Mononuclear cell (primary cell): ENCODE measurements around the gene PIEZO1. TPM values are rescaled to one million over a fixed set of nuclear protein-coding genes. Genes with fewer than 3 reads are reported as not detected.
A peak's percentile ranks its signal among the peaks of the same experiment; 100 is the strongest.

Source experiments
- H3K27me3 ChIP-seq: 2 replicates; pipeline ENCODE4 v1.6.0; 2011; ENCODE audit warnings: low read length, control low read depth; ENCODE audit not compliant: insufficient read depth
- H3K4me1 ChIP-seq: 2 replicates; pipeline ENCODE4 v1.5.1; 2011; ENCODE audit warnings: mild to moderate bottlenecking, low read length, control low read depth; ENCODE audit not compliant: insufficient read depth
- H3K4me3 ChIP-seq: 2 replicates; pipeline ENCODE4 v1.5.1; 2011; ENCODE audit warnings: mild to moderate bottlenecking, low read length, moderate library complexity
- H3K9me3 ChIP-seq: 2 replicates; pipeline ENCODE4 v1.5.1; 2011; ENCODE audit warnings: low read depth, mild to moderate bottlenecking, control low read depth, low read length
- total RNA-seq: library from RNA; depleted of rRNA; stranded (reverse); fragments of >200 nt; gene quantifications from one replicate; pipeline ENCODE4 v1.2.3, GENCODE V29; 2012

Gene PIEZO1
- total RNA-seq, 1 donor, result 54.5 TPM

- Histone ChIP-seq H3K27me3 (no peaks in the 10 kb centered on the region), H3K4me1 (peaks cover 58% of the 10 kb centered on the region), H3K4me3 (peak overlapping the region; percentile 77), H3K9me3 (no peaks in the 10 kb centered on the region)
Measured at GRCh38 chr16:88686062-88686438, 99.0 kb downstream of the PIEZO1 start.

- H3K9me3 ChIP-seq, result no peaks in the 10 kb centered on the region
- no peaks in the 10 kb centered on the region for H3K27me3 ChIP-seq
- H3K4me3 ChIP-seq, result peak overlapping the region; percentile 77
- H3K4me1 ChIP-seq, result peaks cover 60% of the 10 kb centered on the region
Measured at GRCh38 chr16:88685156-88686061, 99.6 kb downstream of the PIEZO1 start.

- no peaks in the 10 kb centered on the region for H3K27me3 ChIP-seq
- H3K4me3 ChIP-seq, result no peak overlapping the region
- H3K9me3 ChIP-seq, result no peaks in the 10 kb centered on the region
- peaks cover 67% of the 10 kb centered on the region for H3K4me1 ChIP-seq
Measured at GRCh38 chr16:88684569-88685155, 100.4 kb downstream of the PIEZO1 start.

- Histone ChIP-seq H3K4me1 (peaks cover 63% of the 10 kb centered on the region), H3K9me3 (no peaks in the 10 kb centered on the region), H3K4me3 (no peak overlapping the region), H3K27me3 (no peaks in the 10 kb centered on the region)
Measured at GRCh38 chr16:88681709-88682451, 103.1 kb downstream of the PIEZO1 start.

- Histone ChIP-seq H3K9me3 (no peaks in the 10 kb centered on the region), H3K4me1 (peaks cover 59% of the 10 kb centered on the region), H3K27me3 (no peaks in the 10 kb centered on the region), H3K4me3 (no peak overlapping the region)
Measured at GRCh38 chr16:88681084-88681680, 103.8 kb downstream of the PIEZO1 start.

- Histone ChIP-seq H3K4me3 (no peak overlapping the region), H3K27me3 (no peaks in the 10 kb centered on the region), H3K4me1 (peaks cover 56% of the 10 kb centered on the region), H3K9me3 (no peaks in the 10 kb centered on the region)
Measured at GRCh38 chr16:88680554-88681083, 104.4 kb downstream of the PIEZO1 start.

- Histone ChIP-seq H3K27me3 (no peaks in the 10 kb centered on the region), H3K4me1 (peaks cover 34% of the 10 kb centered on the region), H3K4me3 (no peak overlapping the region), H3K9me3 (no peaks in the 10 kb centered on the region)
Measured at GRCh38 chr16:88678224-88678979, 106.6 kb downstream of the PIEZO1 start.

GRCh38 chr16:88677721-88678120 lies 107.3 kb downstream of the PIEZO1 start:
- Histone ChIP-seq H3K9me3 (no peaks in the 10 kb centered on the region), H3K4me3 (no peak overlapping the region), H3K4me1 (peaks cover 30% of the 10 kb centered on the region), H3K27me3 (no peaks in the 10 kb centered on the region)

GRCh38 chr16:88676502-88677242 lies 108.3 kb downstream of the PIEZO1 start:
- Histone ChIP-seq H3K4me1 (peaks cover 19% of the 10 kb centered on the region), H3K9me3 (no peaks in the 10 kb centered on the region), H3K4me3 (no peak overlapping the region), H3K27me3 (no peaks in the 10 kb centered on the region)

GRCh38 chr16:88673716-88674379 lies 111.2 kb downstream of the PIEZO1 start:
- Histone ChIP-seq H3K4me1 (no peaks in the 10 kb centered on the region), H3K4me3 (no peak overlapping the region), H3K27me3 (no peaks in the 10 kb centered on the region), H3K9me3 (no peaks in the 10 kb centered on the region)

- Histone ChIP-seq H3K9me3 (no peaks in the 10 kb centered on the region), H3K4me1 (no peaks in the 10 kb centered on the region), H3K27me3 (no peaks in the 10 kb centered on the region), H3K4me3 (no peak overlapping the region)
Measured at GRCh38 chr16:88672776-88673175, 112.2 kb downstream of the PIEZO1 start.

- Histone ChIP-seq H3K4me1 (no peaks in the 10 kb centered on the region), H3K4me3 (no peak overlapping the region), H3K9me3 (no peaks in the 10 kb centered on the region), H3K27me3 (no peaks in the 10 kb centered on the region)
Measured at GRCh38 chr16:88671806-88672205, 113.2 kb downstream of the PIEZO1 start.

GRCh38 chr16:88669980-88670379 lies 115.0 kb downstream of the PIEZO1 start:
- Histone ChIP-seq H3K4me1 (no peaks in the 10 kb centered on the region), H3K4me3 (no peak overlapping the region), H3K9me3 (no peaks in the 10 kb centered on the region), H3K27me3 (no peaks in the 10 kb centered on the region)
